Naive thymus-derived CD8-positive, alpha-beta T cell (primary cell): ENCODE measurements around the gene PDLIM7. TPM values are rescaled to one million over a fixed set of nuclear protein-coding genes. Genes with fewer than 3 reads are reported as not detected.

ENCODE experiments used
- ATAC-seq, 2 donors: fragments of 150-1000 bp; cut with Tn5 transposase in 1 of 2; sonication (Bioruptor Pico), chemical (Tn5 transposase) in 1 of 2; 1 replicate in 1 of 2; 2 replicates in 1 of 2; pipeline ENCODE4 v1.10.0; 2021; ENCODE audit warnings: mild to moderate bottlenecking in 2 of 2, moderate library complexity in 2 of 2
- POLR2A ChIA-PET: fragments of 350-600 bp; sonication (Branson Sonifier 250); formaldehyde crosslinking; loops from one replicate; lab custom pipeline; 2021; ENCODE audit warnings: antibody characterized with exemption; lab: Charles Lee
- DNase-seq, 10 donors: peaks; one replicate each; pipeline versions ENCODE4 v3.0.0 to v3.0.0-alpha.2; 2020 to 2022
- H3K27ac Mint-ChIP-seq, 10 donors: one replicate each; pipeline ENCODE4 v1.8.0; 2020 to 2022; ENCODE audit warnings: mild to moderate bottlenecking in 10 of 10, mixed read lengths in 10 of 10, moderate library complexity in 4 of 10, inconsistent platforms in 1 of 10
- H3K27me3 Mint-ChIP-seq, 5 donors: one replicate each; pipeline ENCODE4 v1.8.0; 2021 to 2022; ENCODE audit warnings: mixed read lengths in 5 of 5
- H3K36me3 Mint-ChIP-seq, 3 donors: one replicate each; pipeline ENCODE4 v1.8.0; 2020 to 2022; ENCODE audit warnings: mixed read lengths in 3 of 3, mild to moderate bottlenecking in 2 of 3, inconsistent platforms in 1 of 3
- H3K4me1 Mint-ChIP-seq, 4 donors: one replicate each; pipeline ENCODE4 v1.8.0; 2021 to 2022; ENCODE audit warnings: mixed read lengths in 4 of 4
- H3K4me3 Mint-ChIP-seq, 10 donors: one replicate each; pipeline ENCODE4 v1.8.0; 2020 to 2022; ENCODE audit warnings: mild to moderate bottlenecking in 10 of 10, mixed read lengths in 10 of 10, moderate library complexity in 6 of 10, inconsistent platforms in 1 of 10
- H3K9me3 Mint-ChIP-seq, 9 donors: one replicate each; pipeline ENCODE4 v1.8.0; 2020 to 2022; ENCODE audit warnings: mixed read lengths in 9 of 9, mild to moderate bottlenecking in 3 of 9, inconsistent platforms in 1 of 9, moderate library complexity in 1 of 9
- polyA plus RNA-seq, 3 donors: library from polyadenylated mRNA; unstranded; fragments of 300-500 nt; fragmentation: Illumina TruSeq; gene quantifications; one replicate each; pipeline ENCODE4 v1.2.3, GENCODE V29; 2021
- total RNA-seq, 8 experiments: library from RNA in 2 of 8; stranded (reverse) in 2 of 8; gene quantifications; one replicate each; pipeline ENCODE4 v1.2.3 and lab custom pipeline; 2021 to 2026

The PDLIM7 gene
- total and polyA plus RNA-seq, 5 experiments from 2014 or later: 4.3 to 19.1 (median 5.8) TPM

DNA sequence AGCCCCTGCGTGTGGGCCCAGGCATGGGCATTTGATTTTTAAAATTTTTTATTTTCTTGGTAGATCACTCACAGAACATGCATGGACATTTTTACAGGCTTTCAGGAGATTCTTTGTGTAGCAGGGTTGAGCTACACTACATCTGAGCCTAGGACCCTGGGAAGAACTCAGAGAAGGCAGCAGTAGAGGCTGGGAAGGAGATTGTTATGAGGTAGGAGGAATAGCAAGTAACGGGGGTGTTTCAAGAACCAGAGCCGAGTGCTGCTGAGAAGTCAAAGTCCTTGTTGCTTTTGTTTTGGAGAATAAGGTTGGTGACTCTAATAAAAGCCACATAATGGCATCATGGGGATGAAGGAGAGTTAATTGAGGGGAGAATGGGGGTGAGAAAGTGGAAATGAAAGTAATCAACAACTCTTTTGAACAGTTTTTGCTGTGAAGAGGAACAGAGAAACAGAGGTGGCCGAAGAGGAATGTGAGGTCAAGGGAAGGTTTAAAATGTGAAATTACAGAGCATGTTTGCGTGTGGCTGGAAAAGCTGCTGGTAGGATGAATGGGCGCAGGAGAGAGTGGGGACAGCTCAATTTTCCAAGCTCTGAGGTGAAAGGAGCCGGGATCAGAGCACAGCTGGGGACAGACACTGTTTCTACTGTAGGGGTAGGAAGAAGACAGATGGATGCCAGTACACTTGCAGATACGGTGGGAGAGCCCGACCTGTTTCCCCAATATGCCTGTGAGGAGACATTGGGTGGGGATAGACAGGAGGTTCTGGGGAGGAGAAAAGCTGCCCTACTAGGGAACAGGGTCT is 4.7 kb upstream of the PDLIM7 start:
- POLR2A ChIA-PET: interaction anchor here (0.7 to 2.5 kb wide), 5 partner anchors 14 to 112 kb away, joined by 3 to 14 read pairs (median 4); partner anchors contain the start of genes DDX41 and PRR7
- Mint-ChIP-seq H3K27ac (peak overlapping the region in 1 of 10 donors; percentile 17), H3K27me3 (peaks cover 0 to 2% (median 0%) of the 10 kb centered on the region in 5 donors), H3K4me3 (peak overlapping the region in 1 of 10 donors; percentile 37), H3K36me3 (no peaks in the 10 kb centered on the region), H3K4me1 (peaks cover 13 to 40% (median 20%) of the 10 kb centered on the region in 4 donors), H3K9me3 (no peaks in the 10 kb centered on the region)
- DNase-seq (no peak), ATAC-seq (no peak)

DNA sequence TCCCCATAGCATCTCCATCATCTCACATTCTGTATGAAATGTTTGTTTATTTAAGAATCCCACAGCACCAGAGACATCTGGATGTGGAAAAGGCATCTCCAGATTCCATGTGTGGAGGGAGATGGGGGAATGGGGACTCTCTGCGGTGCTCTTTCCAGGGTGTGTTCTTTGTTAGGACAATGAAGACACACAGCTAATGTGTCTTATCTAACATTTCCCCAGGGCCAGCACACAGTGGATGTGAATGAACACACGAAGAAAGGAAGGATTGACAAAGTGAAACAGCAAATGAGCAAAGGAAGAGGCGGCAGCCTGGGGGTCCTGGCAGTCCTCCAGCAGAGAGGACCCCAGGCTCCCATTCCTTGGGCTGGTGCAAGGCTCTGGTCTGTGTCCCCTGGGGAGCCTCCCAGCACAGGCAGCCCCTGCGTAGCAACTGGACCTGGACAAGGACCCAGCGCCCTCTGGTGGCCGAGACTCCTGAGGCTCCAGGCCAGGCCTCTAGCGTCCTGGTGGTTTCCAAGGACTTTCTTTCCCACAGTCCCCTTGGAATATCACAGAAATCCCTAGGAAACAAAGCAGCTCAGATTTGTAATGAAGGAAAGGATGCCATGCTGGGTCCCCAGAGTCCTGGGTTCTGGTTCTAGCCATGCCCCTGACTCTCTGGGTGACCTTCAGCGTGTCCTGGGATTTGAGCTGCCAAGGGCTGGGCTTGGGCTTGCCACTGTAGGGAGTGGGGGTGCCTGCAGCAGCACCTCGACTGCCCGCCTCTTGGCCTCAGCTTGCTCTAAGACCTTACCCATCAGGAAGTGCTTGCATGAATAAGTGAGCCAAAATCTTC is 3.5 kb upstream of the PDLIM7 start:
- H3K9me3 Mint-ChIP-seq: no peaks in the 10 kb centered on the region
- peaks cover 15 to 42% (median 26%) of the 10 kb centered on the region in 4 donors for H3K4me1 Mint-ChIP-seq
- ATAC-seq (peak; percentile 43 to 44), DNase-seq (peak; percentile 67 to 91 (median 80))
- POLR2A ChIA-PET: interaction anchor here (0.7 to 2.5 kb wide), 10 partner anchors 16 to 111 kb away, joined by 3 to 14 read pairs (median 4); partner anchors contain the start of genes DDX41 and PRR7
- H3K4me3 Mint-ChIP-seq: peak overlapping the region in 2 of 10 donors; percentile 13 to 55
- H3K27me3 Mint-ChIP-seq: peaks cover 0 to 2% (median 0%) of the 10 kb centered on the region in 5 donors
- H3K36me3 Mint-ChIP-seq: no peaks in the 10 kb centered on the region
- H3K27ac Mint-ChIP-seq: peak overlapping the region in 5 of 10 donors; percentile 45 to 66 (median 56)

DNA sequence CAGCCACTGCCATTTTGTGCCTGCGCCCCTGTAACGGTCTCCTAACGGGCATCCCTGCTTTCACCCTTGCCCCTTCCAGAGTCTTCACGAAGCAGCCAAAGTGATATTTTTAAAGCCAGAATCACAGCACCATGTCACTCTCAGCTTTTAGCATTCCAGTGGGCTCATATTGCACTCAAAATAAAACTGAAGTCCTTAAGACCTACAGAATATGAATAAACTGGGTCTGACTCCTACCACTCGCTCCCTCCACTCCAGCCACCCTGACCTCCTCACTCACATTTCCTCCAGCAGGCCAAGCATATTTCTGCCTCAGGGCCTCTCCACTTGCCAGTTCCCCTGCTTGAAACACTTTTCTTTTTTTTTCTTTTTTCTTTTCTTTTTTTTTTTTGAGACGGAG is 2.4 kb upstream of the PDLIM7 start:
- POLR2A ChIA-PET: interaction anchor here (1.0 to 6.0 kb wide), 3 partner anchors 28 to 109 kb away, joined by 3 to 36 read pairs (median 3); partner anchors contain the start of gene DBN1
- Mint-ChIP-seq H3K27ac (peak overlapping the region in 2 of 10 donors; percentile 25 to 63), H3K36me3 (no peaks in the 10 kb centered on the region), H3K27me3 (peaks cover 0 to 2% (median 0%) of the 10 kb centered on the region in 5 donors), H3K9me3 (no peaks in the 10 kb centered on the region), H3K4me1 (peaks cover 15 to 45% (median 33%) of the 10 kb centered on the region in 4 donors), H3K4me3 (peak overlapping the region in 5 of 10 donors; percentile 1 to 52 (median 26))
- ATAC-seq (no peak), DNase-seq (no peak)

DNA sequence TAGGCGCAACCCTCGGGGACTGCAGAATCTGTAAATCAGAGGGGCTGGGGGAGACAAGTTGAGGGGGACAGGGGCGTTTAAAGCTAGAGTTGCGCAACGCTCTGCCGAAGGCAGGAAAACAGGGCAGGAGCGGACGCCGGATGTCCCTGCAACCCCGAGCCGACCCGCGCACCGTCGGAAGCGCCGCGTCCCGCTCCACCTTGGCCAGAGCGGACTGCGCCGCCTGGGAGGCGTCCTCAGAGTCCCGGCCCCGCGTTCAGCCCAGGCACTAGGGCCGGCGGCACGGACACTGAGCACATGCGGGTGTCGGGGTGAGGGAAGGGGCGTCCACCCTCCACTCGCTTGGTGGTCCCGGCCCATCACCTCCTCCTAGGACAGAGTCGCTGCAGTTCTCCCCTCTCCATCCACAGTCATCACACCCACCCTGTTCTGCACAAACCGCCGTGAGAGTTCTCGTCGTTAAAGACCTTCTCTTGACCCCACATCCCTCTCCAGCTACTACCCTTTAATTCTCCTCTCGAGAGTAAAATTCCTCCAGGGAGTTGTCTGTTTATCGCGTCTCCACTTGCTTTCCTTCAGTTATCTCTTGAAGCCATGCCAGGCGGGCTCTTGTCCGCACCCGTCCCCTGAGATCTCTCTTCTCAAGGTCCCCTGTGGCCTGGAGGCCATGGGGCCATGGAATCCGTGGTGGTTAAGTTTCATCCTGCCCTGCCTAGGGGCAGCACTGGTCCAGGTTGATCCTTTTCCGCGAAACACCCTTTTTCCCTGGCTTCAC is 796 bp upstream of the PDLIM7 start:
- peaks cover 16 to 60% (median 40%) of the 10 kb centered on the region in 4 donors for H3K4me1 Mint-ChIP-seq
- peak in 1 of 2 donors; percentile 9 for ATAC-seq
- DNase-seq: no peak
- H3K27ac Mint-ChIP-seq: peak overlapping the region; percentile 20 to 90 (median 68)
- H3K36me3 Mint-ChIP-seq: peaks cover 0 to 2% (median 0%) of the 10 kb centered on the region in 3 donors
- POLR2A ChIA-PET: interaction anchor here (0.7 to 6.0 kb wide), 17 partner anchors 9 to 147 kb away, joined by 3 to 43 read pairs (median 5); partner anchors contain the start of genes DBN1 and LMAN2
- peak overlapping the region; percentile 70 to 90 (median 84) for H3K4me3 Mint-ChIP-seq
- H3K27me3 Mint-ChIP-seq: peaks cover 0 to 2% (median 0%) of the 10 kb centered on the region in 5 donors
- H3K9me3 Mint-ChIP-seq: no peaks in the 10 kb centered on the region

DNA sequence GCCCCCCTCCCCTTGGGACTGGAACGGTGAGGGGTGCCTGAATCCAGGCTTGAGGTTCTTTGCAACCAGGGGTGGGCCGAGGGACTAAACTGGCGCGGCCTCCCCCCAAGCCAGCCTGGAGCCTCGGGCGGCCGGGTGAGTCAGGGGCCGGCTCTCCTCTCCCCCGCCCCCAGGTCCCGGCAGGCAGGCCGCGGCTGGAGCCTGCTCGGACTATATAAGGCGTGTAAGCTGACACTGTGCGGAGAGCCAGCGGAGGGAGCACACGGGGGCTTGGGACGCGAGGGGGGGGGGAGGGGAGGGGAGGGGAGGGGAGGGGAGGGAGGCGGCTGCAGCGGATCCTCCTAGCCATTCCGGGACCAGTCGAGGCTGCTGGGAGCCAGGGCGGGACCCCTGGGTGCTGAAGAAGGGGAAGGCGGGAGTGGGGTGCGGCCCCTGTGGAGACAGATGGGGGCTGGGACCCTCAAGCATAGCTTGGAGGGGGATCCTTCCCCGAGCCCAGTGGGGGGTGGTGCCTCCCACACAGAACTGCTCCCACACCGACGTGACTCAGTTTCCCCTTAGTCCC is 595 bp downstream of the PDLIM7 start:
- POLR2A ChIA-PET: interaction anchor here (0.6 to 6.0 kb wide), 13 partner anchors 8 to 1412 kb away, joined by 3 to 43 read pairs (median 5); partner anchors contain the start of genes DBN1 and LMAN2
- ATAC-seq: no peak
- Mint-ChIP-seq H3K9me3 (no peaks in the 10 kb centered on the region), H3K27me3 (peaks cover 0 to 2% (median 0%) of the 10 kb centered on the region in 5 donors), H3K4me1 (peaks cover 16 to 48% (median 41%) of the 10 kb centered on the region in 4 donors), H3K27ac (no peak overlapping the region), H3K36me3 (peaks cover 0 to 12% (median 0%) of the 10 kb centered on the region in 3 donors), H3K4me3 (peak overlapping the region in 5 of 10 donors; percentile 61 to 83 (median 70))
- DNase-seq: no peak

DNA sequence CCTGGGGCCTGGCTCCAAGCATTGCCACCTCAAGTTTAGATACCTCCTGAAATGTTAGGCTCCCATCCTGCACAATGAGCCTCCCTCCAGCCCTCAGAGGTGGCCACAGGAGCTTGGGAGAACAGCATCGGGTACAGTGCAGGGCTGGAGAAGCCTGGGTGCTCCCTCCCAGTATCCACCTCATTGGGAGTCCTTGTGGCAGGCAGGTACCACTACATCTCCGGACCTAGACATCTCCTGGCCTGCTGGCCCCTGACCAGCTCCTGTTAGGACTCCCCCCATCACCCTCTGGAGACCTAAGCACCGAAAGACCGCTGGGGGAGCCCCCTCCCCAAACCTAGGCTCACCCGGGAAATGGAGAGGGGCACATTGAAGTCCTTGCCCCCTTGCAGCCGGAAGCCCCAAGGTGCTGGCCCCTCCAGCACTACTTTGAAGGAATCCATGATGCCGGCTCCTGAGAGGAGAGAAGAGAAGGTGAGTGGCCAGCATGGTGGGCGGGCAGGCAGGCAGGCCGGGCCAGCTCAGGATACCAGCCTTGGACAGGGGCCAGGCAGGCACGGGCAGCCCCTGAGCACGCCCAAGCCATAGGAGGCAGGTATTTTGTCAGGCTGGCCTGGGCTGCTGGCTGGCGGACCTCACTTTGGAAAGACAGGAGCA is 1.2 kb downstream of the PDLIM7 start:
- ATAC-seq (no peak), DNase-seq (no peak)
- POLR2A ChIA-PET: interaction anchor here (1.2 to 6.0 kb wide), 5 partner anchors 17 to 92 kb away, joined by 3 to 43 read pairs (median 16); partner anchors contain the start of gene DBN1
- H3K36me3 Mint-ChIP-seq: peaks cover 0 to 14% (median 0%) of the 10 kb centered on the region in 3 donors
- peaks cover 0 to 2% (median 0%) of the 10 kb centered on the region in 5 donors for H3K27me3 Mint-ChIP-seq
- H3K4me1 Mint-ChIP-seq: peaks cover 16 to 44% (median 41%) of the 10 kb centered on the region in 4 donors
- peak overlapping the region in 2 of 10 donors; percentile 4 to 29 for H3K27ac Mint-ChIP-seq
- no peaks in the 10 kb centered on the region for H3K9me3 Mint-ChIP-seq
- peak overlapping the region in 9 of 10 donors; percentile 51 to 83 (median 64) for H3K4me3 Mint-ChIP-seq

- ATAC-seq: no peak
These were observed 2.0 kb downstream of the PDLIM7 start for GRCh38 chr5:177495243-177496060.

GRCh38 chr5:177494346-177495195 is 2.8 kb downstream of the PDLIM7 start:
- POLR2A ChIA-PET: interaction anchor here (0.6 to 6.0 kb wide), 5 partner anchors 23 to 1059 kb away, joined by 3 to 43 read pairs (median 7); partner anchors contain the start of gene DBN1
- no peak for DNase-seq
- Mint-ChIP-seq H3K27ac (peak overlapping the region in 3 of 10 donors; percentile 6 to 74 (median 38)), H3K4me1 (peaks cover 13 to 39% (median 35%) of the 10 kb centered on the region in 4 donors), H3K36me3 (peaks cover 0 to 25% (median 0%) of the 10 kb centered on the region in 3 donors), H3K27me3 (peaks cover 0 to 2% (median 0%) of the 10 kb centered on the region in 5 donors), H3K9me3 (no peaks in the 10 kb centered on the region), H3K4me3 (peak overlapping the region in 1 of 10 donors; percentile 52)
- ATAC-seq: no peak

More at GRCh38 chr5:177495243-177496060, 2.0 kb downstream of the PDLIM7 start:
- Mint-ChIP-seq H3K27ac (peak overlapping the region in 1 of 10 donors; percentile 29), H3K4me3 (peak overlapping the region in 9 of 10 donors; percentile 51 to 83 (median 64)), H3K4me1 (peaks cover 12 to 40% (median 36%) of the 10 kb centered on the region in 4 donors), H3K36me3 (peaks cover 0 to 19% (median 0%) of the 10 kb centered on the region in 3 donors), H3K27me3 (peaks cover 0 to 2% (median 0%) of the 10 kb centered on the region in 5 donors), H3K9me3 (no peaks in the 10 kb centered on the region)
- POLR2A ChIA-PET: interaction anchor here (0.9 to 6.0 kb wide), 3 partner anchors 24 to 125 kb away, joined by 3 to 43 read pairs (median 36); partner anchors contain the start of gene DBN1
- DNase-seq: no peak

GRCh38 chr5:177493795-177494345 is 3.5 kb downstream of the PDLIM7 start:
- H3K27ac Mint-ChIP-seq: peak overlapping the region in 5 of 10 donors; percentile 6 to 74 (median 47)
- H3K4me3 Mint-ChIP-seq: no peak overlapping the region
- H3K27me3 Mint-ChIP-seq: peaks cover 0 to 2% (median 0%) of the 10 kb centered on the region in 5 donors
- no peak for ATAC-seq
- no peaks in the 10 kb centered on the region for H3K9me3 Mint-ChIP-seq
- POLR2A ChIA-PET: interaction anchor here (0.8 to 6.0 kb wide), 2 partner anchors 22 to 38 kb away, joined by 4 to 36 read pairs; partner anchors contain the start of gene DBN1
- H3K36me3 Mint-ChIP-seq: peaks cover 0 to 26% (median 0%) of the 10 kb centered on the region in 3 donors
- no peak for DNase-seq
- peaks cover 13 to 38% (median 34%) of the 10 kb centered on the region in 4 donors for H3K4me1 Mint-ChIP-seq
